NCI-H526 treated with DMSO at 0.1 percent for 48 hours (cell line): ENCODE results near the gene AGO3.

Source experiments
- DNase-seq: peaks from one replicate; lab custom pipeline; 2025; lab: John Stamatoyannopoulos, UW

Gene AGO3

GRCh38 chr1:36096500-36097432, 165.9 kb downstream of the AGO3 start:
- DNase-seq, result no peak

GRCh38 chr1:36097693-36098585, 167.0 kb downstream of the AGO3 start:
- no peak for DNase-seq

GRCh38 chr1:36098650-36099365, 167.9 kb downstream of the AGO3 start:
- no peak for DNase-seq

- DNase-seq, result peak; percentile 54
Measured at GRCh38 chr1:36099681-36100341, 168.9 kb downstream of the AGO3 start.

- DNase-seq, result no peak
Measured at GRCh38 chr1:36100376-36100775, 169.5 kb downstream of the AGO3 start.

GRCh38 chr1:36101546-36101945, 170.6 kb downstream of the AGO3 start:
- no peak for DNase-seq

- no peak for DNase-seq
Measured at GRCh38 chr1:36106269-36106668, 175.4 kb downstream of the AGO3 start.

GRCh38 chr1:36107394-36107793, 176.5 kb downstream of the AGO3 start:
- DNase-seq, result no peak

- no peak for DNase-seq
Measured at GRCh38 chr1:36108314-36108713, 177.4 kb downstream of the AGO3 start.

GRCh38 chr1:36109041-36109679, 178.3 kb downstream of the AGO3 start:
- DNase-seq, result no peak

- no peak for DNase-seq
Measured at GRCh38 chr1:36111151-36111550, 180.2 kb downstream of the AGO3 start.

- DNase-seq, result no peak
Measured at GRCh38 chr1:36112823-36113222, 181.9 kb downstream of the AGO3 start.

- no peak for DNase-seq
Measured at GRCh38 chr1:36114371-36114770, 183.5 kb downstream of the AGO3 start.

GRCh38 chr1:36115200-36115669, 184.3 kb downstream of the AGO3 start:
- no peak for DNase-seq

- no peak for DNase-seq
Measured at GRCh38 chr1:36115931-36116330, 185.0 kb downstream of the AGO3 start.

GRCh38 chr1:36116901-36117300, 186.0 kb downstream of the AGO3 start:
- DNase-seq, result no peak

- DNase-seq, result no peak
Measured at GRCh38 chr1:36118447-36119204, 187.7 kb downstream of the AGO3 start.

GRCh38 chr1:36119456-36119855, 188.6 kb downstream of the AGO3 start:
- DNase-seq, result no peak
